Measurements from ENCODE around the gene RYK. TPM values are rescaled to one million over a fixed set of nuclear protein-coding genes. Genes with fewer than 3 reads are reported as not detected.

RYK gene
- total and polyA plus RNA-seq, 2 experiments from 2014 or later: 24.9 to 94.8 TPM

- TF ChIP-seq EZH2phosphoT487 (IDR thresholded peaks at IDR 0.05; ENCODE audit: unreplicated experiment) (no peak), ZNF462 (CRISPR knock-in tag; IDR thresholded peaks at IDR 0.05) (no peak), ZNF114 (CRISPR knock-in tag; IDR thresholded peaks at IDR 0.05) (no peak), ZNF331 (CRISPR knock-in tag; IDR thresholded peaks at IDR 0.05; ENCODE audit: low read depth) (no peak), EZH2 (IDR thresholded peaks at IDR 0.05; ENCODE audit: low read depth, unreplicated experiment) (no peak), NANOG (IDR thresholded peaks at IDR 0.05; ENCODE audit: borderline replicate concordance) (no peak), CTCF (conservative IDR thresholded peaks at IDR 0.05; ENCODE audit: low read depth in 2 of 2) (no peak), JUNB (IDR thresholded peaks at IDR 0.05; ENCODE audit: unreplicated experiment) (no peak), CREB1 (CRISPR knock-in tag; IDR thresholded peaks at IDR 0.05; ENCODE audit: low read depth) (no peak), POLR2AphosphoS5 (IDR thresholded peaks at IDR 0.05; ENCODE audit: low read depth) (no peak), STAT1 (IDR thresholded peaks at IDR 0.05; ENCODE audit: unreplicated experiment) (no peak), REST (IDR thresholded peaks at IDR 0.05; ENCODE audit: unreplicated experiment) (no peak), ETS1 (IDR thresholded peaks at IDR 0.05) (no peak)
- Mint-ChIP-seq H3K36me3 (ENCODE audit: low read depth) (peaks cover 27% of the 10 kb centered on the region), H3K27me3 (ENCODE audit: insufficient read depth, low read depth, poor library complexity) (no peaks in the 10 kb centered on the region), H3K4me1 (peaks cover 8% of the 10 kb centered on the region), H3K27ac (no peak overlapping the region), H3K9me3 (peaks cover 3% of the 10 kb centered on the region; the same call in 1 of the 3 replicates), H3K4me3 (no peak overlapping the region)
- H2AFZ ChIP-seq: no peak overlapping the region
- no peak overlapping the region for H3K4me3 ChIP-seq
- H3K27me3 ChIP-seq (ENCODE audit: insufficient read depth): no peaks in the 10 kb centered on the region
- H3K79me2 ChIP-seq (replicated peaks; ENCODE audit: insufficient read depth): 0 out of 2 replicates have a peak, but pooled peaks cover under 1% of the 10 kb centered on the region
- H4K20me1 ChIP-seq (replicated peaks; ENCODE audit: insufficient read depth): peaks cover under 1% of the 10 kb centered on the region; the same call in 1 of the 2 replicates
- H3F3A ChIP-seq (replicated peaks; ENCODE audit: low read depth): no peaks in the 10 kb centered on the region
- no peaks in the 10 kb centered on the region for H3K4me1 ChIP-seq (ENCODE audit: insufficient read depth)
- DNase-seq (ENCODE audit: low spot score) (no peak), ATAC-seq (no peak)
- H3K9me2 ChIP-seq (ENCODE audit: insufficient read depth): no peaks in the 10 kb centered on the region
- no peak overlapping the region for H3K4me2 ChIP-seq
- no peak overlapping the region for H3K27ac ChIP-seq (ENCODE audit: low read depth)
- H3K36me3 ChIP-seq (ENCODE audit: insufficient read depth): peaks cover 19% of the 10 kb centered on the region; the same call in 1 of the 2 replicates
Observed at GRCh38 chr3:134205451-134205850, 45.2 kb downstream of the RYK start.
